IPS-15b (cell line): ENCODE measurements around the gene FUT9.
A peak's percentile ranks its signal among the peaks of the same experiment; 100 is the strongest.

ENCODE experiments used
- H3K27me3 ChIP-seq: one replicate; pipeline ENCODE4 v1.6.1; 2013; ENCODE audit warnings: low read length; ENCODE audit not compliant: control insufficient read depth, insufficient read depth
- H3K36me3 ChIP-seq: one replicate; pipeline ENCODE4 v1.6.1; 2013; ENCODE audit warnings: low read length; ENCODE audit not compliant: control insufficient read depth, insufficient read depth
- H3K4me1 ChIP-seq: one replicate; pipeline ENCODE4 v1.6.1; 2013; ENCODE audit warnings: mild to moderate bottlenecking, low read length; ENCODE audit not compliant: control insufficient read depth, insufficient read depth
- H3K4me3 ChIP-seq: one replicate; pipeline ENCODE4 v1.5.1; 2013; ENCODE audit warnings: low read depth, low read length
- H3K9ac ChIP-seq: one replicate; pipeline ENCODE4 v1.6.1; 2013; ENCODE audit warnings: low read depth, mild to moderate bottlenecking, low read length
- H3K9me3 ChIP-seq: one replicate; pipeline ENCODE4 v1.6.1; 2013; ENCODE audit warnings: mild to moderate bottlenecking, low read length; ENCODE audit not compliant: control insufficient read depth, insufficient read depth

FUT9 gene

GRCh38 chr6:96014846-96015517 lies 792 bp upstream of the FUT9 start:
- Histone ChIP-seq H3K4me1 (peaks cover 7% of the 10 kb centered on the region), H3K4me3 (peak overlapping the region; percentile 90), H3K27me3 (peaks cover 33% of the 10 kb centered on the region), H3K36me3 (no peaks in the 10 kb centered on the region), H3K9me3 (no peaks in the 10 kb centered on the region), H3K9ac (peak overlapping the region; percentile 70)

GRCh38 chr6:96016334-96017069 lies 728 bp downstream of the FUT9 start:
- no peaks in the 10 kb centered on the region for H3K36me3 ChIP-seq
- H3K27me3 ChIP-seq = peaks cover 33% of the 10 kb centered on the region
- H3K9ac ChIP-seq = peak overlapping the region; percentile 48
- H3K9me3 ChIP-seq = no peaks in the 10 kb centered on the region
- H3K4me1 ChIP-seq = peaks cover 7% of the 10 kb centered on the region
- H3K4me3 ChIP-seq = peak overlapping the region; percentile 90

GRCh38 chr6:96017070-96017359 lies 1.2 kb downstream of the FUT9 start:
- no peak overlapping the region for H3K9ac ChIP-seq
- H3K27me3 ChIP-seq = peaks cover 33% of the 10 kb centered on the region
- no peaks in the 10 kb centered on the region for H3K9me3 ChIP-seq
- peak overlapping the region; percentile 90 for H3K4me3 ChIP-seq
- peaks cover 7% of the 10 kb centered on the region for H3K4me1 ChIP-seq
- no peaks in the 10 kb centered on the region for H3K36me3 ChIP-seq

GRCh38 chr6:96022225-96022624 lies 6.5 kb downstream of the FUT9 start:
- no peak overlapping the region for H3K9ac ChIP-seq
- no peaks in the 10 kb centered on the region for H3K4me1 ChIP-seq
- peaks cover 10% of the 10 kb centered on the region for H3K27me3 ChIP-seq
- H3K4me3 ChIP-seq = no peak overlapping the region
- H3K36me3 ChIP-seq = no peaks in the 10 kb centered on the region
- H3K9me3 ChIP-seq = no peaks in the 10 kb centered on the region

GRCh38 chr6:96032661-96033060 lies 16.9 kb downstream of the FUT9 start:
- Histone ChIP-seq H3K4me1 (no peaks in the 10 kb centered on the region), H3K36me3 (no peaks in the 10 kb centered on the region), H3K27me3 (no peaks in the 10 kb centered on the region), H3K4me3 (no peak overlapping the region), H3K9me3 (no peaks in the 10 kb centered on the region), H3K9ac (no peak overlapping the region)

GRCh38 chr6:96051555-96051954 lies 35.8 kb downstream of the FUT9 start:
- Histone ChIP-seq H3K9ac (no peak overlapping the region), H3K4me3 (no peak overlapping the region), H3K9me3 (no peaks in the 10 kb centered on the region), H3K27me3 (no peaks in the 10 kb centered on the region), H3K36me3 (no peaks in the 10 kb centered on the region), H3K4me1 (no peaks in the 10 kb centered on the region)

- Histone ChIP-seq H3K4me3 (no peak overlapping the region), H3K27me3 (no peaks in the 10 kb centered on the region), H3K9ac (no peak overlapping the region), H3K9me3 (no peaks in the 10 kb centered on the region), H3K4me1 (no peaks in the 10 kb centered on the region), H3K36me3 (no peaks in the 10 kb centered on the region)
These were observed 42.3 kb downstream of the FUT9 start for GRCh38 chr6:96058082-96058481.

- Histone ChIP-seq H3K4me3 (no peak overlapping the region), H3K9ac (no peak overlapping the region), H3K36me3 (no peaks in the 10 kb centered on the region), H3K4me1 (no peaks in the 10 kb centered on the region), H3K27me3 (no peaks in the 10 kb centered on the region), H3K9me3 (no peaks in the 10 kb centered on the region)
These were observed 43.8 kb downstream of the FUT9 start for GRCh38 chr6:96059586-96059985.

GRCh38 chr6:96060249-96060648 lies 44.5 kb downstream of the FUT9 start:
- H3K36me3 ChIP-seq = no peaks in the 10 kb centered on the region
- no peak overlapping the region for H3K9ac ChIP-seq
- no peak overlapping the region for H3K4me3 ChIP-seq
- H3K4me1 ChIP-seq = no peaks in the 10 kb centered on the region
- H3K9me3 ChIP-seq = no peaks in the 10 kb centered on the region
- H3K27me3 ChIP-seq = no peaks in the 10 kb centered on the region

GRCh38 chr6:96065213-96065612 lies 49.4 kb downstream of the FUT9 start:
- Histone ChIP-seq H3K4me3 (no peak overlapping the region), H3K4me1 (no peaks in the 10 kb centered on the region), H3K27me3 (no peaks in the 10 kb centered on the region), H3K36me3 (no peaks in the 10 kb centered on the region), H3K9me3 (no peaks in the 10 kb centered on the region), H3K9ac (no peak overlapping the region)

GRCh38 chr6:96066376-96066775 lies 50.6 kb downstream of the FUT9 start:
- Histone ChIP-seq H3K9ac (no peak overlapping the region), H3K9me3 (no peaks in the 10 kb centered on the region), H3K27me3 (no peaks in the 10 kb centered on the region), H3K4me3 (no peak overlapping the region), H3K4me1 (no peaks in the 10 kb centered on the region), H3K36me3 (no peaks in the 10 kb centered on the region)

- no peaks in the 10 kb centered on the region for H3K27me3 ChIP-seq
- no peaks in the 10 kb centered on the region for H3K36me3 ChIP-seq
- no peak overlapping the region for H3K4me3 ChIP-seq
These were observed 57.8 kb downstream of the FUT9 start for GRCh38 chr6:96073555-96073954.

More at GRCh38 chr6:96073555-96073954, 57.8 kb downstream of the FUT9 start:
- Histone ChIP-seq H3K9ac (no peak overlapping the region), H3K9me3 (no peaks in the 10 kb centered on the region), H3K4me1 (no peaks in the 10 kb centered on the region)
